A549 (cell line): Measurements from ENCODE around the gene PCTP. TPM values are rescaled to one million over a fixed set of nuclear protein-coding genes. Genes with fewer than 3 reads are reported as not detected.

ENCODE experiments used
- ATAC-seq, 2 experiments: fragments of 200-7000 bp in 1 of 2; fragments of >200 bp in 1 of 2; cut with Nextera tagmentation in 1 of 2; cut with Tn5 transposase in 1 of 2; 3 replicates each; pipeline versions ENCODE4 v1.8.0 to v1.9.1; 2018 to 2020; ENCODE audit warnings: mild to moderate bottlenecking in 1 of 2, moderate library complexity in 1 of 2
- CTCF ChIA-PET: fragments of 300-600 bp; sonication (Branson Sonifier 250); formaldehyde crosslinking; extraction: SDS; loops from one replicate; lab custom pipeline; 2021; ENCODE audit warnings: antibody characterized with exemption, inconsistent platforms; lab: Yijun Ruan, JAX
- POLR2A ChIA-PET: fragments of 350-600 bp; formaldehyde crosslinking; extraction: SDS; loops from one replicate; lab custom pipeline; 2021; ENCODE audit warnings: antibody characterized with exemption, inconsistent platforms; lab: Yijun Ruan, JAX
- DNase-seq, 2 experiments: peaks; one replicate each; pipeline versions ENCODE4 v3.0.0 to v3.0.0-alpha.2; 2011 to 2016; ENCODE audit warnings: low read depth in 1 of 2, low spot score in 1 of 2
- FAIRE-seq: peaks from 2 replicates; lab custom pipeline; 2011; peaks lifted over from hg19 to GRCh38; lab: Jason Lieb, UNC
- H3K27ac ChIP-seq, 2 experiments: fragments of >200 bp; sonication (Bioruptor Twin); formaldehyde crosslinking; 3 replicates each; pipeline ENCODE4 v1.5.1; 2016 to 2017
- H3K4me1 ChIP-seq: fragments of >200 bp; sonication (Bioruptor Twin); formaldehyde crosslinking; 3 replicates; pipeline ENCODE4 v1.6.1; 2016
- H3K4me2 ChIP-seq: fragments of >200 bp; sonication (Bioruptor Twin); formaldehyde crosslinking; 3 replicates; pipeline ENCODE4 v1.6.1; 2016
- H3K4me3 ChIP-seq: fragments of >200 bp; sonication (Bioruptor Twin); formaldehyde crosslinking; 3 replicates; pipeline ENCODE4 v1.5.1; 2016
- H3K9me3 ChIP-seq: fragments of >200 bp; sonication (Bioruptor Twin); formaldehyde crosslinking; 3 replicates; pipeline ENCODE4 v1.6.1; 2016
- CTCF ChIP-seq: fragments of >200 bp; sonication (Bioruptor Twin); formaldehyde crosslinking; IDR thresholded peaks from 3 replicates; pipeline ENCODE4 v1.5.1; 2016
- HES2 ChIP-seq: fragments of >200 bp; sonication (Bioruptor Twin); formaldehyde crosslinking; IDR thresholded peaks from 2 replicates; pipeline ENCODE4 v1.6.1; 2016
- HOXB13 ChIP-seq: fragments of 250-450 bp; sonication (Bioruptor Pico); IDR thresholded peaks from 2 replicates; pipeline ENCODE4 v1.5.0; 2020; ENCODE audit warnings: low read depth, mild to moderate bottlenecking, moderate library complexity
- JUN ChIP-seq, 2 experiments: fragments of >200 bp; sonication (Bioruptor Twin); formaldehyde crosslinking; IDR thresholded peaks; 2 replicates in 1 of 2; 3 replicates in 1 of 2; pipeline ENCODE4 v1.6.1; 2016 to 2017
- MAFK ChIP-seq: fragments of 450-650 bp; IDR thresholded peaks from 2 replicates; pipeline ENCODE4 v1.6.1; 2014; ENCODE audit not compliant: partially characterized antibody
- PBX3 ChIP-seq: IDR thresholded peaks from 2 replicates; pipeline ENCODE4 v1.6.1; 2012
- RAD21 ChIP-seq, 2 experiments: fragments of >200 bp in 1 of 2; sonication (Bioruptor Twin) in 1 of 2; formaldehyde crosslinking in 1 of 2; IDR thresholded peaks in 1 of 2; conservative IDR thresholded peaks in 1 of 2; 2 replicates in 1 of 2; 3 replicates in 1 of 2; pipeline ENCODE4 v1.6.1; 2012 to 2018; ENCODE audit warnings: inconsistent platforms in 1 of 2
- SMC3 ChIP-seq: fragments of >200 bp; sonication (Bioruptor Twin); formaldehyde crosslinking; IDR thresholded peaks from 3 replicates; pipeline ENCODE4 v1.6.1; 2018; ENCODE audit warnings: inconsistent platforms
- USF2 ChIP-seq: fragments of 450-650 bp; IDR thresholded peaks from 2 replicates; pipeline ENCODE4 v1.6.1; 2014; ENCODE audit warnings: antibody characterized with exemption
- WGBS: methylation state at CpG from one replicate; pipeline ENCODE4 v1.1.6; 2017; ENCODE audit errors: missing lambda C conversion rate; 5-methylcytosine and 5-hydroxymethylcytosine counted together
- polyA plus RNA-seq, 4 experiments: library from polyadenylated mRNA; depleted of rRNA in 3 of 4; stranded (reverse); fragments of >200 nt; fragmentation: RNase III in 1 of 4; extraction: RNeasy Plus Mini Kit Qiagen cat#74134 plus additional on column Dnase treatment in 1 of 4; gene quantifications; 2 replicates in 3 of 4; 3 replicates in 1 of 4; pipeline ENCODE4 v1.2.3, GENCODE V29; 2011 to 2017

Gene PCTP
- polyA plus RNA-seq, 2 of the 4 experiments (the other 2 are of a cell fraction) = 17.1 to 31.5 TPM

- CTCF ChIA-PET = interaction anchor here (0.6 to 20.4 kb wide), 3 partner anchors 24 to 182 kb away, joined by 3 to 359 read pairs (median 6); no protein-coding TSS in a partner anchor
- no peak overlapping the region for H3K4me2 ChIP-seq
- peaks cover 8% of the 10 kb centered on the region; the same call in 2 of the 3 replicates for H3K4me1 ChIP-seq
- no peaks in the 10 kb centered on the region for H3K9me3 ChIP-seq
- H3K4me3 ChIP-seq = no peak overlapping the region
- 43% methylated on average over 4 of the region's 4 CpGs for WGBS
- no peak for TF ChIP-seq PBX3
- no peak for TF ChIP-seq MAFK
- TF ChIP-seq, all 56 proteins: peak for 0
- POLR2A ChIA-PET = no interaction called here
- no peak for ATAC-seq
- DNase-seq = no peak
- FAIRE-seq = no peak
- H3K27ac ChIP-seq = no peak overlapping the region
Measured at GRCh38 chr17:55710829-55711496, 39.9 kb upstream of the PCTP start.

- Histone ChIP-seq H3K9me3 (no peaks in the 10 kb centered on the region), H3K4me3 (no peak overlapping the region), H3K4me1 (peaks cover under 1% of the 10 kb centered on the region; the same call in 1 of the 3 replicates)
- 54% methylated on average over 4 of the region's 4 CpGs for WGBS
- ATAC-seq = no peak
- TF ChIP-seq USF2 = 0 out of 2 replicates have a peak, but pooled peaks have one; percentile 3
- no peak for TF ChIP-seq HES2
- TF ChIP-seq, all 56 proteins: peak for 1
- H3K4me2 ChIP-seq = no peak overlapping the region
- ChIA-PET CTCF (interaction anchor here (0.7 to 20.4 kb wide), 34 partner anchors 9 to 226 kb away, joined by 3 to 359 read pairs (median 4); partner anchors contain the start of gene PCTP), POLR2A (no interaction called here)
- no peak for FAIRE-seq
- no peak overlapping the region for H3K27ac ChIP-seq
- no peak for DNase-seq
Measured at GRCh38 chr17:55717432-55717831, 33.4 kb upstream of the PCTP start.

GRCh38 chr17:55717898-55718735, 32.7 kb upstream of the PCTP start:
- DNase-seq (peak; percentile 39 to 78), FAIRE-seq (peak; percentile 28), ATAC-seq (peak; percentile 72 to 88)
- H3K4me2 ChIP-seq = no peak overlapping the region
- CTCF ChIA-PET = interaction anchor here (0.7 to 20.4 kb wide), 42 partner anchors 10 to 602 kb away, joined by 3 to 359 read pairs (median 4); partner anchors contain the start of gene PCTP
- no peaks in the 10 kb centered on the region for H3K9me3 ChIP-seq
- TF ChIP-seq CTCF (peak; percentile 91), RAD21 (conservative IDR thresholded peaks at IDR 0.05 in 1 of 2, IDR thresholded peaks at IDR 0.05 in 1 of 2) (peak; percentile 71 to 84), HOXB13 (CRISPR knock-in tag) (no peak), MAFK (no peak), SMC3 (peak; percentile 96), JUN (IDR thresholded peaks at IDR 0.05) (no peak)
- no peak overlapping the region for H3K27ac ChIP-seq
- H3K4me1 ChIP-seq = peaks cover 7% of the 10 kb centered on the region; the same call in 2 of the 3 replicates
- WGBS = 44% methylated on average over 11 of the region's 11 CpGs
- H3K4me3 ChIP-seq = no peak overlapping the region
- POLR2A ChIA-PET = no interaction called here
